SU-DHL-6 (cell line): ENCODE data around the gene DPRX.

Experiments
- H2AFZ ChIP-seq: fragments of 200-600 bp; sonication (generic); 2 replicates; pipeline ENCODE4 v1.6.1; 2014; ENCODE audit warnings: low read depth, mild to moderate bottlenecking, moderate library complexity, mixed read lengths, antibody characterized with exemption, low read length; ENCODE audit not compliant: severe bottlenecking
- H3F3A ChIP-seq: fragments of 200-600 bp; shearing (Covaris generic); 2 replicates; pipeline ENCODE4 v1.6.0; 2016; ENCODE audit warnings: antibody characterized with exemption, mild to moderate bottlenecking; ENCODE audit not compliant: insufficient read depth
- H3K27ac ChIP-seq: fragments of 200-600 bp; sonication (generic); 2 replicates; pipeline ENCODE4 v1.5.1; 2016; ENCODE audit warnings: low read depth, mild to moderate bottlenecking, low read length, moderate library complexity, mixed read lengths
- H3K27me3 ChIP-seq: fragments of 200-600 bp; sonication (generic), shearing (Covaris generic); 2 replicates; pipeline ENCODE4 v1.6.0; 2014; ENCODE audit warnings: mild to moderate bottlenecking, low read length
- H3K36me3 ChIP-seq: fragments of 200-600 bp; sonication (generic); 2 replicates; pipeline ENCODE4 v1.6.1; 2014; ENCODE audit warnings: mild to moderate bottlenecking, low read length, mixed read lengths
- H3K4me2 ChIP-seq: fragments of 300-600, 200-600 bp; shearing (Covaris generic), sonication (generic); 2 replicates; pipeline ENCODE4 v1.6.0; 2014; ENCODE audit warnings: low read length, low read depth, mild to moderate bottlenecking; ENCODE audit not compliant: poor library complexity, severe bottlenecking
- H3K4me3 ChIP-seq: fragments of 200-600 bp; sonication (generic); 2 replicates; pipeline ENCODE4 v1.5.1; 2014; ENCODE audit warnings: antibody characterized with exemption, low read length, mild to moderate bottlenecking, mixed read lengths; ENCODE audit not compliant: insufficient read depth, poor library complexity, severe bottlenecking
- H3K79me2 ChIP-seq: fragments of 200-600 bp; sonication (generic); 2 replicates; pipeline ENCODE4 v1.6.1; 2014; ENCODE audit warnings: mild to moderate bottlenecking, low read length, moderate library complexity; ENCODE audit not compliant: insufficient read depth
- H3K9ac ChIP-seq: fragments of 200-600 bp; sonication (generic); 2 replicates; pipeline ENCODE4 v1.7.0; 2014; ENCODE audit warnings: mild to moderate bottlenecking, low read length
- H3K9me2 ChIP-seq: fragments of 200-600 bp; sonication (generic); replicated peaks from 2 replicates; pipeline ENCODE4 v1.6.1; 2014; ENCODE audit warnings: low read length; ENCODE audit not compliant: insufficient read depth
- H3K9me3 ChIP-seq: fragments of 200-600 bp; sonication (generic); 2 replicates; pipeline ENCODE4 v1.6.1; 2014; ENCODE audit warnings: low read length, mixed read lengths; ENCODE audit not compliant: insufficient read depth
- H4K20me1 ChIP-seq: fragments of 200-600 bp; sonication (generic); 2 replicates; pipeline ENCODE4 v1.6.1; 2014; ENCODE audit warnings: low read depth, mild to moderate bottlenecking, antibody characterized with exemption, low read length, moderate library complexity, mixed read lengths
- CTCF ChIP-seq: fragments of 200-600 bp; sonication (generic); IDR thresholded peaks from one replicate; pipeline ENCODE4 v1.5.1; 2017; ENCODE audit warnings: antibody characterized with exemption, mild to moderate bottlenecking, low read length, moderate library complexity; ENCODE audit not compliant: insufficient read depth, poor library complexity, severe bottlenecking
- EZH2phosphoT487 ChIP-seq: fragments of 200-600 bp; sonication (generic), shearing (Covaris generic); conservative IDR thresholded peaks from 2 replicates; pipeline ENCODE4 v1.6.1; 2018; ENCODE audit warnings: mild to moderate bottlenecking, antibody characterized with exemption, low read length, moderate library complexity, mixed read lengths

DPRX gene

GRCh38 chr19:53655042-53655665 is 23.4 kb downstream of the DPRX start:
- Histone ChIP-seq H3K27ac (no peak overlapping the region), H3K79me2 (no peaks in the 10 kb centered on the region), H3F3A (no peaks in the 10 kb centered on the region), H3K9ac (no peak overlapping the region), H2AFZ (no peak overlapping the region), H3K36me3 (no peaks in the 10 kb centered on the region), H3K4me3 (no peak overlapping the region), H3K9me3 (peaks cover 18% of the 10 kb centered on the region; the same call in 1 of the 2 replicates), H4K20me1 (no peaks in the 10 kb centered on the region), H3K4me2 (no peak overlapping the region), H3K27me3 (no peaks in the 10 kb centered on the region), H3K9me2 (no peaks in the 10 kb centered on the region)
- TF ChIP-seq CTCF (no peak), EZH2phosphoT487 (no peak)

GRCh38 chr19:53657330-53657729 is 25.5 kb downstream of the DPRX start:
- H3K27ac ChIP-seq, result no peak overlapping the region
- peaks cover 18% of the 10 kb centered on the region; the same call in 1 of the 2 replicates for H3K9me3 ChIP-seq
- no peaks in the 10 kb centered on the region for H4K20me1 ChIP-seq
- no peak overlapping the region for H3K9ac ChIP-seq
- no peak overlapping the region for H3K4me2 ChIP-seq
- no peaks in the 10 kb centered on the region for H3K9me2 ChIP-seq
- no peaks in the 10 kb centered on the region for H3K79me2 ChIP-seq
- no peaks in the 10 kb centered on the region for H3K27me3 ChIP-seq
- no peak overlapping the region for H2AFZ ChIP-seq
- no peaks in the 10 kb centered on the region for H3K36me3 ChIP-seq
- H3K4me3 ChIP-seq, result no peak overlapping the region
- H3F3A ChIP-seq, result no peaks in the 10 kb centered on the region
- no peak for TF ChIP-seq EZH2phosphoT487
- no peak for TF ChIP-seq CTCF

GRCh38 chr19:53657778-53658177 is 26.0 kb downstream of the DPRX start:
- Histone ChIP-seq H3K79me2 (no peaks in the 10 kb centered on the region), H3K4me2 (no peak overlapping the region), H2AFZ (no peak overlapping the region), H3F3A (no peaks in the 10 kb centered on the region), H3K27me3 (no peaks in the 10 kb centered on the region), H3K9me2 (no peaks in the 10 kb centered on the region), H3K27ac (no peak overlapping the region), H4K20me1 (no peaks in the 10 kb centered on the region), H3K9me3 (peaks cover 18% of the 10 kb centered on the region; the same call in 1 of the 2 replicates), H3K36me3 (no peaks in the 10 kb centered on the region), H3K9ac (no peak overlapping the region), H3K4me3 (no peak overlapping the region)
- TF ChIP-seq EZH2phosphoT487 (no peak), CTCF (no peak)
